AG04449 (cell line): ENCODE data around the gene ABO.
"Not testable (repeated sequence)": the region's sequence is repeated elsewhere in the genome, so short reads cannot be mapped to it uniquely, and the experiment has no call there.

Experiments used
- CTCF ChIA-PET: fragments of 350-600 bp; formaldehyde crosslinking; extraction: SDS; loops from one replicate; lab custom pipeline; 2021; ENCODE audit warnings: antibody characterized with exemption; lab: Yijun Ruan, JAX
- POLR2A ChIA-PET: fragments of 400-600, 350-600 bp; formaldehyde crosslinking; extraction: SDS; loops from one replicate; lab custom pipeline; 2020; ENCODE audit warnings: antibody characterized with exemption, inconsistent platforms; lab: Yijun Ruan, JAX
- DNase-seq: peaks from one replicate; pipeline ENCODE4 v3.0.0-alpha.2; 2010; ENCODE audit warnings: low read depth, low spot score
- H3K4me3 ChIP-seq: 2 replicates; pipeline ENCODE4 v1.5.1; 2011; ENCODE audit warnings: low read depth, mild to moderate bottlenecking, control low read depth, low read length
- CTCF ChIP-seq: IDR thresholded peaks from one replicate; pipeline ENCODE4 v1.5.1; 2011; ENCODE audit warnings: mild to moderate bottlenecking, moderate library complexity, low read length, control low read depth, inconsistent platforms; ENCODE audit not compliant: insufficient read depth; ENCODE audit errors: missing control alignments

Gene ABO

GRCh38 chr9:133233681-133234432, 41.1 kb downstream of the ABO start:
- ChIA-PET POLR2A (no interaction called here), CTCF (no interaction called here)
- H3K4me3 ChIP-seq: no peak overlapping the region
- no peak for TF ChIP-seq CTCF
- no peak for DNase-seq

- DNase-seq, H3K4me3 ChIP-seq, CTCF ChIA-PET: not testable (repeated sequence)
- POLR2A ChIA-PET: interaction anchor here (0.6 kb wide), 1 partner anchor 8 kb away, joined by 3 read pairs; no protein-coding TSS in a partner anchor
These were observed 43.0 kb downstream of the ABO start for GRCh38 chr9:133231934-133232568.

GRCh38 chr9:133230514-133230913, 44.5 kb downstream of the ABO start:
- CTCF ChIA-PET, POLR2A ChIA-PET: not testable (repeated sequence)

GRCh38 chr9:133230093-133230492, 44.9 kb downstream of the ABO start:
- CTCF ChIA-PET: no interaction called here
- DNase-seq: no peak
- TF ChIP-seq CTCF: no peak
- POLR2A ChIA-PET: no interaction called here
- no peak overlapping the region for H3K4me3 ChIP-seq

More at GRCh38 chr9:133230514-133230913, 44.5 kb downstream of the ABO start:
- not testable (repeated sequence) for H3K4me3 ChIP-seq, DNase-seq

GRCh38 chr9:133228474-133229193, 46.4 kb downstream of the ABO start:
- POLR2A ChIA-PET, CTCF ChIA-PET, H3K4me3 ChIP-seq, DNase-seq: not testable (repeated sequence)

- POLR2A ChIA-PET, DNase-seq, H3K4me3 ChIP-seq, CTCF ChIA-PET: not testable (repeated sequence)
These were observed 47.0 kb downstream of the ABO start for GRCh38 chr9:133227996-133228395.

GRCh38 chr9:133227242-133227860, 47.6 kb downstream of the ABO start:
- POLR2A ChIA-PET: no interaction called here
- no peak for TF ChIP-seq CTCF
- no peak for DNase-seq
- CTCF ChIA-PET: no interaction called here
- no peak overlapping the region for H3K4me3 ChIP-seq
